Activated T-cell treated with anti-CD3 and anti-CD28 coated beads, Interleukin-2, amount 50 U/mL, for 72 hours (primary cell): ENCODE data around the gene SPART. TPM values are rescaled to one million over a fixed set of nuclear protein-coding genes. Genes with fewer than 3 reads are reported as not detected.

Experiments used
- ATAC-seq, 2 donors: fragments of 150-1000 bp; cut with Tn5 transposase; replicated peaks in 1 of 2; 2 replicates each; pipeline ENCODE4 v1.10.0; 2021; ENCODE audit warnings: moderate library complexity in 2 of 2, mild to moderate bottlenecking in 1 of 2
- DNase-seq, 2 donors: peaks; one replicate each; pipeline ENCODE4 v3.0.0; 2021 to 2022; ENCODE audit warnings: mixed read lengths in 1 of 2
- H3K27ac Mint-ChIP-seq: one replicate; pipeline ENCODE4 v1.8.0; 2022; ENCODE audit warnings: mild to moderate bottlenecking, moderate library complexity, mixed read lengths
- H3K27me3 Mint-ChIP-seq: one replicate; pipeline ENCODE4 v1.8.0; 2022; ENCODE audit warnings: low read depth, mixed read lengths
- H3K36me3 Mint-ChIP-seq, 2 donors: one replicate each; pipeline ENCODE4 v1.8.0; 2022; ENCODE audit warnings: mixed read lengths in 2 of 2, mild to moderate bottlenecking in 1 of 2; ENCODE audit not compliant: insufficient read depth in 2 of 2
- H3K4me1 Mint-ChIP-seq: one replicate; pipeline ENCODE4 v1.8.0; 2022; ENCODE audit warnings: low read depth, mixed read lengths
- H3K4me3 Mint-ChIP-seq, 2 donors: one replicate each; pipeline ENCODE4 v1.8.0; 2022; ENCODE audit warnings: mild to moderate bottlenecking in 2 of 2, mixed read lengths in 2 of 2, moderate library complexity in 2 of 2
- H3K9me3 Mint-ChIP-seq, 2 donors: one replicate each; pipeline ENCODE4 v1.8.0; 2022; ENCODE audit warnings: mixed read lengths in 2 of 2
- total RNA-seq, 2 donors: library from RNA; stranded (reverse); gene quantifications; one replicate each; pipeline ENCODE4 v1.2.3, GENCODE V29; 2022

Gene SPART
- total RNA-seq, 2 donors from 2014 or later, result 12.2 to 23.4 TPM

- no peaks in the 10 kb centered on the region for H3K4me1 Mint-ChIP-seq
- no peak overlapping the region for H3K4me3 Mint-ChIP-seq
- H3K27ac Mint-ChIP-seq, result no peak overlapping the region
- peaks cover 0 to 3% of the 10 kb centered on the region in 2 donors for H3K9me3 Mint-ChIP-seq
- DNase-seq, result no peak
- peaks cover 0 to 3% of the 10 kb centered on the region in 2 donors for H3K36me3 Mint-ChIP-seq
- ATAC-seq, result no peak
- peaks cover 23% of the 10 kb centered on the region for H3K27me3 Mint-ChIP-seq
These were observed 57.3 kb downstream of the SPART start for GRCh38 chr13:36288794-36289391.

- Mint-ChIP-seq H3K27me3 (peaks cover 21% of the 10 kb centered on the region), H3K4me3 (no peak overlapping the region), H3K4me1 (no peaks in the 10 kb centered on the region), H3K36me3 (peaks cover 0 to 3% of the 10 kb centered on the region in 2 donors), H3K9me3 (peaks cover 0 to 3% of the 10 kb centered on the region in 2 donors), H3K27ac (no peak overlapping the region)
- DNase-seq (no peak), ATAC-seq (no peak)
These were observed 60.2 kb downstream of the SPART start for GRCh38 chr13:36286006-36286405.

- Mint-ChIP-seq H3K4me1 (no peaks in the 10 kb centered on the region), H3K27ac (no peak overlapping the region), H3K36me3 (no peaks in the 10 kb centered on the region), H3K9me3 (no peaks in the 10 kb centered on the region), H3K4me3 (no peak overlapping the region), H3K27me3 (peaks cover 30% of the 10 kb centered on the region)
- ATAC-seq (no peak), DNase-seq (no peak)
These were observed 63.3 kb downstream of the SPART start for GRCh38 chr13:36282821-36283432.

- no peaks in the 10 kb centered on the region for H3K9me3 Mint-ChIP-seq
- no peak overlapping the region for H3K27ac Mint-ChIP-seq
- peak; percentile 7 to 11 for DNase-seq
- no peaks in the 10 kb centered on the region for H3K36me3 Mint-ChIP-seq
- H3K4me1 Mint-ChIP-seq, result no peaks in the 10 kb centered on the region
- peaks cover 9% of the 10 kb centered on the region for H3K27me3 Mint-ChIP-seq
- H3K4me3 Mint-ChIP-seq, result no peak overlapping the region
- no peak for ATAC-seq
These were observed 70.8 kb downstream of the SPART start for GRCh38 chr13:36275190-36276002.

- DNase-seq, result no peak
- H3K27me3 Mint-ChIP-seq, result peaks cover 8% of the 10 kb centered on the region
- H3K27ac Mint-ChIP-seq, result no peak overlapping the region
- H3K36me3 Mint-ChIP-seq, result no peaks in the 10 kb centered on the region
- H3K4me1 Mint-ChIP-seq, result no peaks in the 10 kb centered on the region
- ATAC-seq, result no peak
- H3K9me3 Mint-ChIP-seq, result no peaks in the 10 kb centered on the region
- H3K4me3 Mint-ChIP-seq, result no peak overlapping the region
These were observed 72.8 kb downstream of the SPART start for GRCh38 chr13:36273431-36273830.

- H3K27ac Mint-ChIP-seq, result no peak overlapping the region
- H3K27me3 Mint-ChIP-seq, result peaks cover 9% of the 10 kb centered on the region
- ATAC-seq (no peak), DNase-seq (no peak)
- no peak overlapping the region for H3K4me3 Mint-ChIP-seq
- H3K4me1 Mint-ChIP-seq, result no peaks in the 10 kb centered on the region
- no peaks in the 10 kb centered on the region for H3K36me3 Mint-ChIP-seq
- H3K9me3 Mint-ChIP-seq, result no peaks in the 10 kb centered on the region
These were observed 84.2 kb downstream of the SPART start for GRCh38 chr13:36261976-36262375.

GRCh38 chr13:36261011-36261410 is 85.2 kb downstream of the SPART start:
- peaks cover 9% of the 10 kb centered on the region for H3K27me3 Mint-ChIP-seq
- no peak overlapping the region for H3K27ac Mint-ChIP-seq
- no peak for ATAC-seq
- H3K4me3 Mint-ChIP-seq, result no peak overlapping the region
- no peak for DNase-seq
- H3K4me1 Mint-ChIP-seq, result no peaks in the 10 kb centered on the region
- peaks cover 0 to 2% of the 10 kb centered on the region in 2 donors for H3K9me3 Mint-ChIP-seq
- H3K36me3 Mint-ChIP-seq, result no peaks in the 10 kb centered on the region

GRCh38 chr13:36259361-36260137 is 86.6 kb downstream of the SPART start:
- H3K4me1 Mint-ChIP-seq, result no peaks in the 10 kb centered on the region
- DNase-seq (no peak), ATAC-seq (no peak)
- peaks cover 9% of the 10 kb centered on the region for H3K27me3 Mint-ChIP-seq
- peaks cover 0 to 2% of the 10 kb centered on the region in 2 donors for H3K9me3 Mint-ChIP-seq
- no peaks in the 10 kb centered on the region for H3K36me3 Mint-ChIP-seq
- no peak overlapping the region for H3K27ac Mint-ChIP-seq
- no peak overlapping the region for H3K4me3 Mint-ChIP-seq

GRCh38 chr13:36258831-36259230 is 87.4 kb downstream of the SPART start:
- Mint-ChIP-seq H3K4me1 (no peaks in the 10 kb centered on the region), H3K9me3 (peaks cover 0 to 2% of the 10 kb centered on the region in 2 donors), H3K36me3 (no peaks in the 10 kb centered on the region), H3K27ac (no peak overlapping the region), H3K4me3 (no peak overlapping the region), H3K27me3 (peaks cover 9% of the 10 kb centered on the region)
- DNase-seq (no peak), ATAC-seq (no peak)

Other genes starting within 250 kb of the SPART start
- not detected for gene DCLK1, start 215.0 kb downstream of the SPART start, total RNA-seq
- not detected for gene SOHLH2, start 131.8 kb downstream of the SPART start, total RNA-seq
- gene CCDC169, start 48.6 kb downstream of the SPART start, total RNA-seq, result 1 to 10 TPM in 1 of 2 donors, under 1 TPM in 1; 0.70 to 1.4 TPM
- 1 to 10 TPM in 1 of 2 donors, under 1 TPM in 1; 0.19 to 1.8 TPM for gene CCNA1, start 86.1 kb upstream of the SPART start, total RNA-seq